Left renal pelvis (tissue), 4 donors: Measurements from ENCODE around the gene VSX2. TPM values are rescaled to one million over a fixed set of nuclear protein-coding genes. Genes with fewer than 3 reads are reported as not detected.
"Not testable (repeated sequence)": the region's sequence is repeated elsewhere in the genome, so short reads cannot be mapped to it uniquely, and the experiment has no call there.

Source experiments
- DNase-seq, 4 donors: peaks; one replicate each; pipeline ENCODE4 v3.0.0-alpha.2; 2013; ENCODE audit warnings: low read depth in 4 of 4, low spot score in 3 of 4
- polyA plus RNA-seq, 4 donors: library from polyadenylated mRNA; unstranded; fragments of 120-200 nt; gene quantifications; one replicate each; pipeline ENCODE4 v1.2.1, GENCODE V29; 2013; ENCODE audit not compliant: insufficient read length in 4 of 4

VSX2 gene
- polyA plus RNA-seq, 4 donors, result 0.06 to 0.16 (median 0.13) TPM; not detected in 1

DNA sequence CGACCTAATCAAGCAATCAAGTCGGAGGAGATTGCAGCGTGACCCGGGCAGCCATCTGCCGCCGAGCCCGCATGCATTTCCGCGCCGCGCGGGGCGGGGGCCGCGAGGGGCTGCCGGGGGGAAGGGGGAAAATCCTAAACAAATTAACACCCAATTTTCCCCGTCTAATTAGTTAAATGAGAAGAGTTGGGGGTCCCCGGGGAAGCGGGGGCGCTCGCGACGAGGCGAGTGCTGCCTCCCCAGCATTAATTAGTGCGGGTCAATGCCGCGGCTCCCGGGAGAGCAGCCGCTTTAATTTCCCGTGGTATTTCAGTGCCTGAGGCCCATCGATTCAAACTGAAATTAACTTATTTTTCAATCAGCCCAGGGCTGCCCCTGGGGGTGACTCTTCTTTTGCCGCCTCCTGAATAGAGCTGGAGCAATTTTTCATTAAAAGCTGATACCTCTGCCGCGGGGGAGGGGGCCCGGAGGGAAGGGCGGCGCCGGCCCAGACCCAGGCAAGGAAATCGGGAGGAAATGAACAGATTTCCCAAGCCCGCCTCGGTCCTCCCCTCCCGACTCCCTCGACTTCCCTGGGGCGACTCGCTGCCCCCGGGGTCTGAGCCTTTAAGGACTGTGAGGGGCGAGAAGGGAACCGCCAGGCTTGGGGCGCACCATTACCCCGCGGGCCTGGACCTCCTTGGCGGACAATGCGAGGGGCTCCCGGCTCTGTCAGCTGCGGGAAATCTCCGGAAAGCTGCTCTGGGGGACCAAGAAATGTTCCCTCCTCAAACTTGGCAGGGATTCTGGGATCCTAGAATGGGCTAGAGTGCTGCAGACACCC is 18.9 kb downstream of the VSX2 start:
- DNase-seq, result no peak

DNA sequence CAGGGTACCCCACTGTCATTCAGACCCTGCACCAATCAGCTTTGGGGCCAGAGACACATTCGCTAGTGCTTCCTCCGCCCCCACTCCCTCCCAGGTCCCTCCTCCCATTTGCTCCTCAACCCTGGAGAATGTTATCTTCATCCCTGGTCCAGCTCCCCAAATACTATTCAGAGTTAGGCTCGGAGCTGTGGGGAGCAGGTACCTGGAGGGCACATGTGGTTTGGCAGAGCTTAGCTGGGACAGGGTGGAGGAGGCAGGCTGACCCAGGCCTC is 19.5 kb downstream of the VSX2 start:
- no peak for DNase-seq

DNA sequence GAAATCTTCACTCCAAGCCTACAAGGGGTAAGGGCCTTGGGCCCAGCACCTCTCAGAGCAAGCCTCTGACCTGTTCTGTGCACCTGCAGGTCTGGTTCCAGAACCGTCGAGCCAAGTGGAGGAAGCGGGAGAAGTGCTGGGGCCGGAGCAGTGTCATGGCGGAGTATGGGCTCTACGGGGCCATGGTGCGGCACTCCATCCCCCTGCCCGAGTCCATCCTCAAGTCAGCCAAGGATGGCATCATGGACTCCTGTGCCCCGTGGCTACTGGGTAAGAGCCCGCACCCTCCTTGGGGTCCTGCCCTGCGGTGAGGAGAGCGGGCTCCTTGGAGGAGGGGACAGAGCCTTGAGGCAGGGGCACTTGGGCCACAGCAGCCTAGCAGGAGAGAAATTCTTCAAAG is 20.3 kb downstream of the VSX2 start:
- DNase-seq, result no peak

DNA sequence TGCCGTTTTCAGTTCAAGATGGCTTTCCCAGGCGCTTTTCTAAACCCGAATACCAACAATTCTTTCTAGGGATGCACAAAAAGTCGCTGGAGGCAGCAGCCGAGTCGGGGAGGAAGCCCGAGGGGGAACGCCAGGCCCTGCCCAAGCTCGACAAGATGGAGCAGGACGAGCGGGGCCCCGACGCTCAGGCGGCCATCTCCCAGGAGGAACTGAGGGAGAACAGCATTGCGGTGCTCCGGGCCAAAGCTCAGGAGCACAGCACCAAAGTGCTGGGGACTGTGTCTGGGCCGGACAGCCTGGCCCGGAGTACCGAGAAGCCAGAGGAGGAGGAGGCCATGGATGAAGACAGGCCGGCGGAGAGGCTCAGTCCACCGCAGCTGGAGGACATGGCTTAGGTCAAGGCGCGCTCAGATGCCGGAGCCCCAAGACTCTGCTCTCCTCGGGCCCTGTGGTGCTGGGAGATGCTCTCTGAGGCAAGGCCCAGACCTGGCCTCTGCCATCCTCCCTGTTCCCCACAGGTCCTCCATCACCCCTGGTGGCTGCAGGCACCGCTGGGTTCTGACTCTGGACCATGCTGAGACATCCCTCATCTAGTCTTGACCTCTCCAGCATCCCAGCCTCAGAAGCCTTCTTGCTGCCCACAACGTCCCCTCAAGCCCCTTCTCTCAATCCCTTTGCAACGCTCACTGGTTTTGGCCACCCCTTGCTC is 21.4 kb downstream of the VSX2 start:
- DNase-seq, result no peak

DNA sequence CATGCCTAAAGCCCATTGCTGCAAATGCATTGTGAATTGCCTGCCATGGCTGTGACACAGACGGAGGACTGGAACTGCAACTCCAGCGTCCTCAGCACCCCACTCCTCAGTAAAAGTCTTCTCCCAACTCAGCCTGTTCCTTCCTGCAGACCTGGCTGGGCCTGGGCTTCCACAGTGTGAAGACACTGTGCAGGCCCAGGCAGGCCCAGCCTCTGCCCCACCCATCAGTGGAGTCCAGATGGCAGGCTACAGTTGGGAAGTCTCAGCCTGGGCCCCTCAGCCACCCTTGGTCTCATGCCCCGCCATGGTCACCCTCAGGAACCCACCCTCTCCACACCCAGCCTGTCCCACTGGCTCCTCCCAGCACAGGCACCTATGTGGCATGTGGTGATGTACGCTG is 22.0 kb downstream of the VSX2 start:
- no peak for DNase-seq

DNA sequence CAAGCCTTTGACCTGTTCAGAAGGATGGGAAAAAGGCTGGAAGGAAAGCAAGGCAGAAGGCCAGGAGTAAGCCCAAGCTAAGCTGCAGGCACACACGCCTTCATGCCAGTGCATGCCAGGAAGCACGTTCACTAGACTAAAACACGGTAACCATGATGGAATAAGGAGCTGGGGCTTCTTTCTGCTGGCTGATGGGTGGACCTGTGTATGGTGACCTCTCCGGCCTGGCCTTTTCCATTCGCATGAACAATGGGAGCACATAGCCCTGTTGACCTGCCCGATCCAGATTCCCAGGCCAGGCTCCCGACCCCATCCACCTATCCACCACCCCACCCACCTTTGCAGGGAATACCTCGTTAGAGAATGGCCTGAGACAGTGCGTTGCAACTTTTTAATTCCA is 22.8 kb downstream of the VSX2 start:
- no peak for DNase-seq

DNA sequence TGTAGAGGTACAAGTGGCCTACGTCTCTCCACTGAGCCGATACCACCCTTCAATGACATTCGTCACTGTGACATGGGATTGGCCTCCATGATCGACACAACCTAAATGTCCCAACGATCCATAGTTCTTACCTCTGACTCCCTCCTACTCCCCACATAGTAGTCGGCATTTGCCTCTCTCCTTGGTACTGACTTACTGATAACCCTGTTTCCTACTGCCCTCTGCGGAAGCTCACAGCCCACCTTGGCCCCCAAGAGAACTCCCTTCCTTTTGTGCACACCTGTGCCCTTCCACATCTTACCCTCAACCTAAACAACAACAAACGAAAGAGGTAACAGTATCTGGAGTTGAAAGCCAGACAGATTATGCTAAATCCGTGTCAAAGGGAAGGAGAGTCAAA is 23.9 kb downstream of the VSX2 start:
- DNase-seq, result no peak

DNA sequence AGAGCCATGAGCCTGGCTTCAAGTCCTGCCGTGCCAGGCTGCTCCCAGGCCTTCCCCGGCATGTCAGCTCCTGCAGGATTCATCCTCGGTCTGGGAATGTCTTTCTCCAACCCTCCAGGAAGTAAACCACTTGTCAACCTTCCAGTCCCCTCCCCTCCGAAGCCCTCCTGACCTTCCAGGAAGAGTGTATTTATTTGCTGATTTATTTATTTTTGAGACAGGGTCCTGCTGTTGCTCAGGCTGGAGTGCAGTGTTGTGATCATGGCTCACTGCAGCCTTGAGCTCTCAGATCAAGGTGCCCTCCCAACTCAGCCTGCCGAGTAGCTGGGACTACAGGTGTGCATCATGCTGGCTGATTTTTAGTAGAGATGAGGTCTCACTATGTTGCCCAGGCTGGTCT is 24.7 kb downstream of the VSX2 start:
- no peak for DNase-seq

DNA sequence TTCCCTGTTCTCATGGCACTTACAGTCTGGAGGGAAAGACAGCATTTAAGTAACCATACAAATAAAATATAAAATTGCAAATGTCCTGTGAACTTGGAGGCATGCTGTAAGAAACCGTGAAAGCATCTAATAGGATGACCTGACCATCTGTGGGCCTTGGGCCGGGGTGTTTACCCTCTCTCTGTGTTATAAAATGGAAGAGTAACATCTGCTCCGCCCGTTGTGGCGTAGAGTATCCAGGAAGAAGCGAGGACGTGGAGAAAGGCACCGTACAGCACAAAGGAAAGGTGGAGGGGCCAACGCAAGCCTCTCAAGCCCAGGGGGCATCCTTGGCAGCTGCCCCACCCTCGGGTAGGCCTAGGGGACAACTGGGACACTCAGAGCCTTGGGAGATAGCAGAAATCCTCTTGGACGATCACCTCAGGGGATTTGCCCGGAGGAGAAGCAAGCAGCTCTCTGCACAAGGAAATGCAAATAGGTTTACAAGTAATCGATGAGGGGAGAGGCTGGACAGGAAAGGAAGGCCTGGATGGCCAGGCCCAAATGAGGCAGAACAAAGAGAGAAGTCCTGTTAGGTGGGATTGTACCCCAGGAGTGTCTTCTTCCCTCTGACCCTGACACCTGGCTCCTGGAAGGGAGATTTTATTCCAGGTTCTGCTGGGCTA is 26.2 kb downstream of the VSX2 start:
- DNase-seq, result no peak

DNA sequence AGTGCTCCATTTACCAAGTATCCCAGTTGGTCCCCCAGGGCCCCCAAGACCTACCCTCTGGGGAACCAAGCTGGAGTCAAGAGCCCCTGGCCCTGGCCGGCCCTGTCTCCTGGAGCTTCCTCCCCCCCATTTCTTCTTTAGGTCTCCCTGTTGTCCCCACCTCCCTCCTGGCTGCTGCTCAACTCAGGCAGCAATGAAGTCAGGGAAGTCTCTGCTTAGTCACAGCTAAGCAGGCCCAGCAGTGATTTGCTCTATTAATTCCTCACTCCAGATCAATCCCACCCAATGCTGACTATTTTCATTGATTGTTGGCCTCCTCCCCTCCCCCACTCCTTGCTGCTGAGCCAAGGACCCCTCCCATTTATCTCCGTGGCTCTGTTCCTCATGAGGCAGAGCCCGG is 28.3 kb downstream of the VSX2 start:
- no peak for DNase-seq

DNA sequence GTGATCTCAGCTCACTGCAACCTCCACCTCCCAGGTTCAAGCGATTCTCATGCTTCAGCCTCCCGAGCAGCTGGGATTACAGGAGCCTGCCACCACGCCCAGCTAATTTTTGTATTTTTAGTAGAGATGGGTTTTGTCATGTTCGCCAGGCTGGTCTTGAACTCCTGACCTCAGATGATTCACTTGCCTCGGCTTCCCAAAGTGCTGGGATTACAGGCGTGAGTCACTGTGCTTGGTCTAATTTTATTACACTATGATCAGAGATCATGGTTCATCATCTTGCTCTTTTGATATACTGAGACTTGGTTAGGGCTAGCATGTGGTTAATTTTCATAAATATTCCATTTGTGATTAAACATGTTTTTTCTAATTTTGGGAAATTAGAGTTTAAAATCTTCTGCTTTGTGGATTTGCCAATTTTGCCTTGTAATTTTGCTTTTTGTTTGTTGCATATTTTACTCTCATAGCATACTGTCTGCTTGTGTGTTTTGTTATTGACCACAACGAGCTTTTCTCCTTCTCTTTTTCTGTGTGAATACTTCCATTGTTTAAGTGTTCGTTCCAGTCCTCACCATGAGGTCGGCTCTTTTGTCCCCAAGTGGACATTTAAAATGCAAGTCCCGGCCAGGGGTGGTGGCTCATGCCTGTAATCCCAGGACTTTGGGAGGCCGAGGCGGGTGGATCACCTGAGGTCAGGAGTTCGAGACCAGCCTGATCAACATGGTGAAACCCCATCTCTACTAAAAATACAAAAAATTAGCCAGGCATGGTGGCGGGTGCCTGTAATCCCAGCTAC is 31.3 kb downstream of the VSX2 start:
- not testable (repeated sequence) for DNase-seq

DNA sequence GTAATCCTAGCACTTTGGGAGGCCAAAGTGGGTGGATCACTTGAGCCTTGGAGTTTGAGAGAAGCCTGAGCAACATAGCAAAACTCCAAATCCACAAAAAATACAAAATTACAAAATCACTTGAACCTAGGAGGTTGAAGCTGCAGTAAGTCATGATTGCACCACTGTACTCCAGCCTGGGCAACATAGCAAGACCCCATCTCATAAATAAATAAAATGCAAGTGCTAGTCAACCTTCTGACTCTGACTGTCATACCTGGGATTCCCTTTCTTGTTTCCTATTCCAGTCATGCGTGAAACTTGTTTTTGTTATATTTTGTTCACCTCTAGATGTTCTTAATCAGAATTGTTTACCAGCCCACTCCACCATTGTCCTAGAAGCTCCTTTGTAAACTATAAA is 32.1 kb downstream of the VSX2 start:
- no peak for DNase-seq

DNA sequence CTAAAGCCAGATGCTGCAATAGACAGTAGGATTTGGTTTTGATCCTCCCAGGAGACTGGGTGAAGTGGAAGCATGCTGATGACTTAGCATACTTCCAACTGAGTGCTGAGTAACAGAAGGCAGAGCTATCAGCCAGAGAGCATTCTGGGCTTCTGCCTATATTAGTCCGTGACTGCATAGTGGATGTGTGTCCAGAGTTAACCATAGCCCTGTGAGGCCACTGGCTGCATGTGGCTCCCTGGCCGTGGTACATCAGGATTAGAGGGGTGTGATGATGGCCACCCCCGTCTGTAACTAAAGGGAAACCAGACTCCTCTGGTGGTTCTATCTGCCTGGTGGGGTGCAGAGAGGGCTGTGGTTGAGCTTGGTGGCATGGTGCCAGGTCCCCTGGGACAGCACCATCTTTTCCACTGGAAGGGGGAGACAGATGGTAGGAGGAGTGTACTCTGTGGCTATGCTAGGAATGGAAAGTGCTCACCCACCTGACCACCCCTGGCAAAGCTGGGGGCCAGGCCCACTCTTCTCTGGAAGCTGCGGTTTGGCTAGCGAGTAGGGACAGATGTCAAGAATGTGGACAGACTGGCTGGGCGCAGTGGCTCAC is 36.1 kb downstream of the VSX2 start:
- DNase-seq, result no peak

DNA sequence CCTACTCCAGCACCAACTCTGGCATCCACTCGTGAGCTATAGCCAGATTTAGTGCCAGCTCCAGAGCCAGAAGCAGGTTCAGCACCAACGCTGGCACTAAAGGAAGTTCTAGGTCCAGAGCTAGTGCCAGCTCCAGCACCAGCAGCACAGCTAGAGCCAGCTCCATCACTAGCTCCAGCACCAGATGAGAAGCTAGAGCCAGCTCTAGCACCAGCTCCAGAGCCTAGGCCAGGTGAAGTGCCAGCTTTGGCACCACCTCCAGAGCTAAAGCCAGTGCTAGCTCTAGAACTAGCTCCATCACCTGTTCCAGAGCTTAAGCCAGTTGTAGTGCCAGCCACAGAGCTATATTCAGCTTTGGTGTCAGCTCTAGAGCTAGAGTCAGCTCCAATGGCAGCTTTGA is 38.8 kb downstream of the VSX2 start:
- no peak for DNase-seq

DNA sequence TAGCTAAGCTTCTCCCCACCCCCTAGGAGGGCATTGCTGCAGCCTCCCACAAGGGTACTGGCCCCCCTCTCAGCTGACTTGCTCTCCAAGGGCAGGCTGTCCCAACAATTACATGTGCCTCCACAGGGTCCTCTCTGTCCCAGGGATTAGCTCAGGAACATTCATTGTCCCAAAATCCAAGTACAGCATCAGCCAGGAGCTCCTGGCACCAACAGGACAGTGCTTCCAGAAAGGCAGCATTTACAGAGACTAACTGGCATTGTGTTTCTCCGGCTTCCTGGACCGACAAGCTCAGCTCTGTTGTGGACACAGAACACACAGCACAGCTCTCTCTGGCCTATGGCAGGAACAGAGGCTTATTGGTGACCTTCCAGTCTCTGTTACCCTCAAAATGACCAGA is 41.8 kb downstream of the VSX2 start:
- DNase-seq, result no peak

DNA sequence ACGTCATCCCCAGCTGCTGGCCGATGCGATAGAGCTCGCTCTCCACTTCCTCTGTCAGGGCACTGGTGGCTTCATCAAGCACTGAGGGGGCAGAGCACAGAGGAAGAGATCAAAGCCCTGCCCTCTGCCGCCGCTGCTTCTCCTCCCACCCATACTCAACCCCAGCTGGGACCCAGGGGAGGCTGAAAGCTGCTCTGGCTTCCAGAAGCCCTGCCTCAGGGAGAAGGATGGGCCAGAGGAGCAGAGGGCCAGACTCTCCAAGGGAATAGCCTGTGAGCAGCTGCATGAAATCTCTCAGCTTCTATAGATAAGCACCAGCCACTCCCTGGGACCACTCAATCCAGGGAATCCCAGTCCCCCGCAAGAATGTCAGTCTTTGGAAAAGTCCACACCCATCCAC is 47.5 kb downstream of the VSX2 start:
- no peak for DNase-seq

DNA sequence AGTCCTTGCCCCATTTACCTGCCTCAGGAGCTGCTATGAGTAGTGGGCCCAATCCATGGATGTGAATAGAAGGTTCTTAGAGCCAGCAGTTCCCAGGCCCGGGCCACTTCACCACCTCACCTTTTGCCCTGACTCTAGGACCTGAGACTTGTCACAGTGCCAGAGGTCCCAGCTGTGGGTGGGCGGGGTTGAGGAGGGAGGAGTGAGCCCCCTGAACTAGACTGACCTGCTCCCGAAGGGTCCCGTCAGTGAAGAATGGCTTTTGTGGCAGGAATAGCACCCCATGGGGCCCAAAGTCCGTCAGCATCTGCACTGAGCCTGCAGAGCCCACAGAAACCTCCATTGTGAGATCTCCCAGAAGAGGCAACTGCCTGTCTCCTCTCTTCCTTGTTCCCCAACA is 50.6 kb downstream of the VSX2 start:
- no peak for DNase-seq

DNA sequence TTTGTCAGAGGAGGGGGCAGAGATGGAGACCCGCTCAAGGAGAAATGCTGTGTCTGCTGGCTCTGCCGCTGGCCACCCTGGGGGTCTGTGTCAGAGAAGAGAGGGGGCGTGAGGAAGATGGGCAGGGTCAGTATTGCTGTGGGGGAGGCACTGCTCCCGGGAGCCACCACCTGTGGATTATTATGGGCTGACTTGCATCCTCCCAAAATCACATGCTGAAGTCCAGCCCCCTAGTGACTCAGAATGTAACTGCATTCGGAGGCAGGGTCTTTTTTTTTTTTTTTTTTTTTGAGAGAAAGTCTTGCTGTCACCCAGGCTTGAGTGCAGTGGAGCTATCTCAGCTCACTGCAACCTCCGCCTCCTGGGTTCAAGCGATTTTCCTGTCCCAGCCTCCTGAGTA is 51.2 kb downstream of the VSX2 start:
- no peak for DNase-seq

DNA sequence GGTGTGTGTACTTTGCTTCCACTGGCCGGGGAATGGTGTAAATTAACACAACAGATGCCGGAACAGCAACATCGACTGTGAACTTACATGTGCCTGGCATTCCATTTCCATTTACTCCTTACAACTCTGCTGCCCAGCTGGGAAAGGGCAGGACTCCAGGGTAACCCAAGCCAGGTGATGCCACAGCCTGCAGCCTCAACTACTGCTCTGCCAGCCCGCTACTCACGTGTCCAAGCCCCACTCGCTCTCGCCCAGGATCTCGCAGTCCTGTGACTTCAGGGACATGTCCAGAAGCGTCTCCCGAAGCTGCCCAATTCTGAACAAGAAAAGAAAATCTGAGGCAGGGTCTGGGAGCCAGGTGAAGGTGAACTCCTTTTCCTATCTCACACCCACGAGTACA is 52.8 kb downstream of the VSX2 start:
- DNase-seq, result no peak

DNA sequence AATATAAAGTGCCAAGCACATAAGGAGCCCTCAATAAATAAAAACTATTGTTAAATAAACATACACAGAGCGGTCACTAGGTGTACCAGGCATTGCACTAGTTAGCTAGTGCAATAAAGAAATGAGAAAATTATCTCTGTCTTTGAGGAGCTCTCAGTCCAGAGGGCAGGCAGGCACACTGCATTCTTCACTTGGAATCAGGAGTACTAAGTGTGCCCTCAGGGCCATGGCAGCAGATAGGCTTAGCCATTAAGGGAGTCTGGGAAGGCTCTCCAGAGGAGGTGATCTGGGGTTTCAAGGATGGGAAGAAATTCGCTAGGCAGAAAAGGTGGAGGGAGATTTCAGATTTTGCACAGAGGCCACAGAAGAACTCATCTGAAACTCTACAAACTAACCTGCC is 54.4 kb downstream of the VSX2 start:
- DNase-seq, result no peak

DNA sequence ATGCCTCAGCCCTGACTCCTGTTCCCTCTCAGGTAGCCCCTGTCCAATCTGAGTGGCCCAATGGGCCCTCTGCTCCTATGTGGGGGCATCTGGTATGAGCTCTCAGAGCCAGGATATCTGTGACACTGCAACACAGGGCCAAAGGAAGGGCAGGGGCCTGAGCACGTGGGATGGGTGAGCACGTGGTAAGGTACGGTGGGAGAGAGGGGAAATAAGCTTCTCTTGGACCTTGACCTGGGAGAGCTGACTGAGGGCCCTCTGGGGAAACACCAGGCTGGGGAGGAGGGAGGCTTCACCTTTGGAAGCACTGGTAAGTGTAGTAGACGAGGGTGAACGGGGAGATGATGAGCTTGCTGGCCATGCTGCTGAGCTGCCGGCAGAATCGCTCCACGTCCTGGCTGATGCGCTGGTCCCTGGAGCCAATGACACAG is 56.8 kb downstream of the VSX2 start:
- no peak for DNase-seq
